Chondrocyte (in vitro differentiated cells): ENCODE data around the gene LRRC28. TPM values are rescaled to one million over a fixed set of nuclear protein-coding genes. Genes with fewer than 3 reads are reported as not detected.

Source experiments
- DNase-seq: peaks from one replicate; pipeline ENCODE4 v3.0.0; 2021; ENCODE audit warnings: mixed read lengths, low spot score
- H3K27ac Mint-ChIP-seq: one replicate; pipeline ENCODE4 v1.8.0; 2021; ENCODE audit warnings: mild to moderate bottlenecking, moderate library complexity, mixed read lengths; ENCODE audit not compliant: unreplicated experiment
- H3K27me3 Mint-ChIP-seq: 2 replicates; pipeline ENCODE4 v1.8.0; 2021; ENCODE audit warnings: low read depth, mixed read lengths
- H3K36me3 Mint-ChIP-seq: 2 replicates; pipeline ENCODE4 v1.8.0; 2021; ENCODE audit warnings: low read depth, mixed read lengths
- H3K4me1 Mint-ChIP-seq: 2 replicates; pipeline ENCODE4 v1.8.0; 2021; ENCODE audit warnings: low read depth, mild to moderate bottlenecking, mixed read lengths
- H3K4me3 Mint-ChIP-seq: one replicate; pipeline ENCODE4 v1.8.0; 2021; ENCODE audit warnings: mild to moderate bottlenecking, moderate library complexity, mixed read lengths; ENCODE audit not compliant: unreplicated experiment
- H3K9me3 Mint-ChIP-seq: 2 replicates; pipeline ENCODE4 v1.8.0; 2021; ENCODE audit warnings: low read depth, mixed read lengths
- total RNA-seq: library from RNA; stranded (reverse); gene quantifications from 3 replicates; pipeline ENCODE4 v1.2.1, GENCODE V29; 2021
- TF ChIP-seq, protein P1 (sequence below): fragments of 200-600 bp; sonication (generic); IDR thresholded peaks from 2 replicates; pipeline ENCODE4 v1.5.0; 2021; ENCODE audit warnings: antibody characterized with exemption, mild to moderate bottlenecking, moderate library complexity

LRRC28 gene
- total RNA-seq, 1 donor from 2014 or later: 28.5 TPM

- Mint-ChIP-seq H3K36me3 (no peaks in the 10 kb centered on the region), H3K4me3 (no peak overlapping the region), H3K9me3 (no peaks in the 10 kb centered on the region), H3K4me1 (peaks cover 66% of the 10 kb centered on the region), H3K27me3 (no peaks in the 10 kb centered on the region), H3K27ac (no peak overlapping the region)
- DNase-seq: no peak
- TF ChIP-seq, protein P1, sequence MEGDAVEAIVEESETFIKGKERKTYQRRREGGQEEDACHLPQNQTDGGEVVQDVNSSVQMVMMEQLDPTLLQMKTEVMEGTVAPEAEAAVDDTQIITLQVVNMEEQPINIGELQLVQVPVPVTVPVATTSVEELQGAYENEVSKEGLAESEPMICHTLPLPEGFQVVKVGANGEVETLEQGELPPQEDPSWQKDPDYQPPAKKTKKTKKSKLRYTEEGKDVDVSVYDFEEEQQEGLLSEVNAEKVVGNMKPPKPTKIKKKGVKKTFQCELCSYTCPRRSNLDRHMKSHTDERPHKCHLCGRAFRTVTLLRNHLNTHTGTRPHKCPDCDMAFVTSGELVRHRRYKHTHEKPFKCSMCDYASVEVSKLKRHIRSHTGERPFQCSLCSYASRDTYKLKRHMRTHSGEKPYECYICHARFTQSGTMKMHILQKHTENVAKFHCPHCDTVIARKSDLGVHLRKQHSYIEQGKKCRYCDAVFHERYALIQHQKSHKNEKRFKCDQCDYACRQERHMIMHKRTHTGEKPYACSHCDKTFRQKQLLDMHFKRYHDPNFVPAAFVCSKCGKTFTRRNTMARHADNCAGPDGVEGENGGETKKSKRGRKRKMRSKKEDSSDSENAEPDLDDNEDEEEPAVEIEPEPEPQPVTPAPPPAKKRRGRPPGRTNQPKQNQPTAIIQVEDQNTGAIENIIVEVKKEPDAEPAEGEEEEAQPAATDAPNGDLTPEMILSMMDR: no peak
Observed at GRCh38 chr15:99303907-99304306, 52.6 kb downstream of the LRRC28 start.

DNA sequence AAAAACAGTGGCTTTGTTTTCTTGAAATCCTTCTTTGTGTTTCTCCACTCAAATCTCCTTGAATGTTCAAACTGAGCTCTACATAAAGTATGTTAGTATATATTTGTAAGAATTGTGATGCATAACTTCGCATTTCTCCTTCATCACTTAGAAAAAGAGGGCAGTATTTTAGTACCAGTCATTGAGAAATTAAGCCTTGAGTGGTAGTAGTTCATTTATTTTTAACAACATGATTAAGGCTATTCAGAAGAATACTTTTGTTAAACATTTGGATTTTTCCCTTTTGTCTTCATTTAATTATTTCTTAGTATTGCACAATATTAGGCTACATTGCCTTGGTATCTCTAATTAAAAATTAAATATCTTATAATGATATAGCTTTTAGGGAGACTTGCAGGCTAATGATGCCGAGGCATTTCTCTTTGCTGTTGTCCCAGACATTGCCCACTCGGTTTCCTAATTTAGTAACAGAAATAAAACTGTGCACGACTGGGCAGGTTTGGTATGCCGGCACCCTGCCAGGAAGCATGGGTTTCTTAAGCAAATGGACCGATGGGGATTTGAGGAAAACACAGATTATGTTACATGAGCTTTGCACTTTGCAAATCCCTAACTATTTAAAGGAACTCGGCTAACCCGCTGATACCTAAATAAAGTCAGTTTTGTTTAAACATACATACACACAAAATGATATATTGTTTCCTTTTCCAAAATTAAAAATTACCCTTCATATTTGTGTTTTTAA lies 54.7 kb downstream of the LRRC28 start:
- peak overlapping the region; percentile 96 for H3K27ac Mint-ChIP-seq

DNA sequence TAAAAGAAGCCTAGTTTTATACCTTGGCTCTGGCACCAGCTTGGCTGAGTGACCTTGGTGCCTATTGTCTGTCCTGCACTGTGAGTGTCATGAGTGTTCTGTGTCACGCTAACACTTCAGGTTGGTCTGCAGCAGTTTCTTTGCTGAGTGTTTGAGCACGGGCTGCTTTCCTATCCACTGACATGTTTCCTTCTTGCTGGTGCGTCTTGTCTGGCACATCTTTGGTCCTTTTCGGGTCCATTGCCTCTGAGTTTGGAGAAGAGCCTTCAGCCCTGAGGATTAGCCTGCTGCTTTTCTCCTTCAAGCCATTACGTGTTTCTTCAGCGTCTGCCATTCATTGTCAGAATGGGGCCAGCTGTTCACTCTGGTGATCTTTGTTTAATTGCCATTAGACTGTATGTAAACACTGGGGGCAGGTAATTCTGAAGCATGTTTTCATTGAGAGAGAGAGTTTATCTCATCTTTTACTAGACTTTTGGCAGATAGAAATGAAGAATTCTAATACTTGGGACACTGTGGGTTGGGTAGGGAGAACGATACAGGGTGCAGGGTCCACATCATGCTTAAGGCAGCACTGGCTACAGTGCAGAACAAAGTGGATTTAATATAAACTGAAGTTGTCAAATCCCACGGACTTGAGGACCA lies 55.5 kb downstream of the LRRC28 start:
- peak overlapping the region; percentile 96 for H3K27ac Mint-ChIP-seq
- no peaks in the 10 kb centered on the region for H3K27me3 Mint-ChIP-seq
- H3K9me3 Mint-ChIP-seq: no peaks in the 10 kb centered on the region
- H3K4me3 Mint-ChIP-seq: peak overlapping the region; percentile 31
- DNase-seq: no peak
- TF ChIP-seq, protein P1: no peak
- H3K4me1 Mint-ChIP-seq: peaks cover 70% of the 10 kb centered on the region
- H3K36me3 Mint-ChIP-seq: no peaks in the 10 kb centered on the region

More for the DNA sequence above, 54.7 kb downstream of the LRRC28 start:
- TF ChIP-seq, protein P1: no peak
- Mint-ChIP-seq H3K27me3 (no peaks in the 10 kb centered on the region), H3K4me1 (peaks cover 73% of the 10 kb centered on the region), H3K36me3 (no peaks in the 10 kb centered on the region), H3K9me3 (no peaks in the 10 kb centered on the region), H3K4me3 (no peak overlapping the region)
- no peak for DNase-seq

DNA sequence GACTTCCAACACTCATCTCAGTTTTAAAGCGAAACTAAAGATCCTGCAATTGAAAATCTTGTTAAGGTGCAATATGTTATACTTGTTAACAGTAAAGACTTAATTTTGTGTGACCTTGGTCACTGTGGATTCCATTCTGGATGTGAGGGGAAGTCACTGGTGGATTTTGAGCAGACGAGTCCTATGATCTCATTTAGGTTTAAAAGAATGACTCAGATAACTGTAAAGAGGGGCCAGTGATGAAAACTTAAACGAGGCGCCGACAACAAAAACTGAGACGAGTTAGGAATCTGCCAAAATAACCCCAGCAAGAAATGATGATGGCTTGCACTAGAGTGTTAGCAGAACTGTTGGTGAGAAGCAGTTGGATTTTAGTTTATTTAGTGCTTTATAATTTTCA lies 56.5 kb downstream of the LRRC28 start:
- peaks cover 3% of the 10 kb centered on the region for H3K36me3 Mint-ChIP-seq
- H3K9me3 Mint-ChIP-seq: peaks cover 3% of the 10 kb centered on the region
- H3K4me3 Mint-ChIP-seq: peak overlapping the region; percentile 46
- peak overlapping the region; percentile 96 for H3K27ac Mint-ChIP-seq
- no peaks in the 10 kb centered on the region for H3K27me3 Mint-ChIP-seq
- TF ChIP-seq, protein P1: no peak
- no peak for DNase-seq
- H3K4me1 Mint-ChIP-seq: peaks cover 64% of the 10 kb centered on the region

GRCh38 chr15:99310745-99311144 lies 59.5 kb downstream of the LRRC28 start:
- DNase-seq: no peak
- Mint-ChIP-seq H3K36me3 (peaks cover 9% of the 10 kb centered on the region), H3K4me1 (peaks cover 50% of the 10 kb centered on the region), H3K27ac (no peak overlapping the region), H3K9me3 (peaks cover 12% of the 10 kb centered on the region), H3K4me3 (no peak overlapping the region), H3K27me3 (no peaks in the 10 kb centered on the region)
- TF ChIP-seq, protein P1: no peak
